Measurements from ENCODE around the gene PLCL2.

- TF ChIP-seq CTCF (IDR thresholded peaks at IDR 0.05; ENCODE audit: low read length) (no peak), EZH2 (IDR thresholded peaks at IDR 0.05; ENCODE audit: borderline replicate concordance, low read length) (no peak)
These were observed 35.5 kb upstream of the PLCL2 start for GRCh38 chr3:16849229-16849628.

Measured in OCI-LY1 (cell line).